Activated B cell treated with CpG ODN at 0.5 μM for 24 hours (primary cell): Measurements from ENCODE around the gene RCAN2. TPM values are rescaled to one million over a fixed set of nuclear protein-coding genes. Genes with fewer than 3 reads are reported as not detected.

Experiments
- ATAC-seq: fragments of 200-7000 bp; cut with Tn5 transposase; one replicate; pipeline ENCODE4 v1.10.0; 2021; ENCODE audit warnings: low read depth, mild to moderate bottlenecking, moderate library complexity
- CTCF ChIA-PET: fragments of 350-600 bp; sonication (Branson Sonifier 250); formaldehyde crosslinking; loops from one replicate; lab custom pipeline; 2021; ENCODE audit warnings: antibody characterized with exemption; lab: Charles Lee
- POLR2A ChIA-PET: fragments of 350-600 bp; sonication (Branson Sonifier 250); formaldehyde crosslinking; loops from one replicate; lab custom pipeline; 2021; ENCODE audit warnings: antibody characterized with exemption; lab: Charles Lee
- DNase-seq: peaks from one replicate; pipeline ENCODE4 v3.0.0; 2022
- H3K27ac Mint-ChIP-seq: one replicate; pipeline ENCODE4 v1.8.0; 2020; ENCODE audit warnings: mixed read lengths
- H3K27me3 Mint-ChIP-seq: one replicate; pipeline ENCODE4 v1.8.0; 2021; ENCODE audit warnings: mixed read lengths
- H3K36me3 Mint-ChIP-seq: one replicate; pipeline ENCODE4 v1.8.0; 2021; ENCODE audit warnings: low read depth, mixed read lengths
- H3K4me1 Mint-ChIP-seq: one replicate; pipeline ENCODE4 v1.8.0; 2021; ENCODE audit warnings: mixed read lengths
- H3K4me3 Mint-ChIP-seq: one replicate; pipeline ENCODE4 v1.8.0; 2020; ENCODE audit warnings: mild to moderate bottlenecking, mixed read lengths
- H3K9me3 Mint-ChIP-seq: one replicate; pipeline ENCODE4 v1.8.0; 2020; ENCODE audit warnings: mixed read lengths
- intact Hi-C: fragments of 100-400 bp; cut with micrococcal nuclease; formaldehyde crosslinking; loops from one replicate; pipeline ENCODE4 v1.15.1; 2024
- total RNA-seq: library from RNA; stranded (reverse); gene quantifications from 2 replicates; pipeline ENCODE4 v1.2.3, GENCODE V29; 2022
- TF ChIP-seq, protein P1 (sequence below): fragments of 200-600 bp; IDR thresholded peaks from one replicate; pipeline ENCODE4 v1.8.0; 2022; ENCODE audit warnings: antibody characterized with exemption, mild to moderate bottlenecking

Gene RCAN2
- total RNA-seq, 1 donor from 2014 or later: not detected

DNA sequence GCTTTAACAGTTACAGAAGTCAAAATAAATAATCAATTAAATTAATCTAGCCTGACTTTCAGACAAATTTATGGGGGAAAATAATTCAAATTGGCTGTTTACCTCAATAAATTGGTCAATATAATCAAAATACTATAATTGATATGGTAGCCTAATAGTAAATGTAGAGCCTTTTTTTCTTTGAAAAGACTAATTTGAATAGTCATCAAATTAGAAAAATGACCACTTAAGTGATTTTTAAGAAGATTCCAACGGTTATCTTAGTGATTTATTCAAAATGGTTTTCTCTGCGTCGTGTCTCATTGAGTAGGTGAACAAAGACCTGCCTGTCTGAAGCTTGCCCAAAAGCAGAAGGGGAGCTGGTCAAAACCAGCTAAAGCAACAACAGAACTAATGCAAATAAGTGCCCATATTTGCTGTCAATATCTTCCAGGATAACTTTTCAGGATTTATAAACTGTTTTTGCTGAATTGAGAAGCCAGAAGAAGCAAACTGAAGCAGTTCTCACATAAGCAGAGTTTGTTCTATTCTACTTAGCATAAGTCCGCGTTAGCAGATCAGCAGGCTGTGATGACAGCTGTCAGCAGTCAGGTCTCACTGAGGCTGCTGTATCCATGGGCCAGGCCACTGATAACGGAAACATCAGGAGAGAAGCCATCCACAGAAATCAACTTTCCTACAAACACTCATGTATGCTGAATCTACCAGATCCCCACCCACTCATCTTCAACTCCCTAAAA is 7.0 kb downstream of the RCAN2 start:
- POLR2A ChIA-PET: no interaction called here
- CTCF ChIA-PET: no interaction called here
- TF ChIP-seq, protein P1, sequence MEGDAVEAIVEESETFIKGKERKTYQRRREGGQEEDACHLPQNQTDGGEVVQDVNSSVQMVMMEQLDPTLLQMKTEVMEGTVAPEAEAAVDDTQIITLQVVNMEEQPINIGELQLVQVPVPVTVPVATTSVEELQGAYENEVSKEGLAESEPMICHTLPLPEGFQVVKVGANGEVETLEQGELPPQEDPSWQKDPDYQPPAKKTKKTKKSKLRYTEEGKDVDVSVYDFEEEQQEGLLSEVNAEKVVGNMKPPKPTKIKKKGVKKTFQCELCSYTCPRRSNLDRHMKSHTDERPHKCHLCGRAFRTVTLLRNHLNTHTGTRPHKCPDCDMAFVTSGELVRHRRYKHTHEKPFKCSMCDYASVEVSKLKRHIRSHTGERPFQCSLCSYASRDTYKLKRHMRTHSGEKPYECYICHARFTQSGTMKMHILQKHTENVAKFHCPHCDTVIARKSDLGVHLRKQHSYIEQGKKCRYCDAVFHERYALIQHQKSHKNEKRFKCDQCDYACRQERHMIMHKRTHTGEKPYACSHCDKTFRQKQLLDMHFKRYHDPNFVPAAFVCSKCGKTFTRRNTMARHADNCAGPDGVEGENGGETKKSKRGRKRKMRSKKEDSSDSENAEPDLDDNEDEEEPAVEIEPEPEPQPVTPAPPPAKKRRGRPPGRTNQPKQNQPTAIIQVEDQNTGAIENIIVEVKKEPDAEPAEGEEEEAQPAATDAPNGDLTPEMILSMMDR: no peak

DNA sequence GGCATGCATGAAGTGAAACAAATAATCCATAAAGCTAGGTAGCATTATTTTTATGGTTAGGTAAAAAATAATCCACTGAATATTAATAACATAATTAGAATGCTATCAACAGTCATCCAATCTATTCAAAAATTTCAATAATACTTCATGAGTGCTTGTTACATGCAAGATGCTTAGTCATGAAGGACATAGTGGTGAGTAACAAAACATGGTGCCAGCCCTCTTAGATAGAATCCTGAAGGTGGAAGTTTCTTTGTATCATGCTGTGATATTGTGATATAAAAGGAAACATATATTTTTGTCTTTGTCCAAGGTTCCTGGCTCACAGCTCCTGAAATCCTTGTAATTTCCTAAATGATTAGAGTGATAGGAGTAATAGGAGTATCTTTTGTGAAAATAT is 14.9 kb downstream of the RCAN2 start:
- DNase-seq: no peak
- Mint-ChIP-seq H3K4me3 (no peak overlapping the region), H3K4me1 (no peaks in the 10 kb centered on the region), H3K9me3 (no peaks in the 10 kb centered on the region), H3K27me3 (peaks cover 14% of the 10 kb centered on the region), H3K36me3 (no peaks in the 10 kb centered on the region), H3K27ac (no peak overlapping the region)
- intact Hi-C loops: no loop called here
- CTCF ChIA-PET: no interaction called here
- TF ChIP-seq, protein P1: no peak
- ATAC-seq: no peak
- POLR2A ChIA-PET: no interaction called here

More for the DNA sequence above, 7.0 kb downstream of the RCAN2 start:
- no peaks in the 10 kb centered on the region for H3K9me3 Mint-ChIP-seq
- peaks cover 41% of the 10 kb centered on the region for H3K27me3 Mint-ChIP-seq
- no peak overlapping the region for H3K27ac Mint-ChIP-seq
- H3K36me3 Mint-ChIP-seq: no peaks in the 10 kb centered on the region
- intact Hi-C loops: no loop called here
- DNase-seq (no peak), ATAC-seq (no peak)
- no peaks in the 10 kb centered on the region for H3K4me1 Mint-ChIP-seq
- no peak overlapping the region for H3K4me3 Mint-ChIP-seq

GRCh38 chr6:46473881-46474280 is 17.4 kb downstream of the RCAN2 start:
- DNase-seq: no peak
- no peaks in the 10 kb centered on the region for H3K9me3 Mint-ChIP-seq
- H3K27ac Mint-ChIP-seq: no peak overlapping the region
- H3K27me3 Mint-ChIP-seq: peaks cover 10% of the 10 kb centered on the region
- H3K4me3 Mint-ChIP-seq: no peak overlapping the region
- POLR2A ChIA-PET: no interaction called here
- intact Hi-C loops: no loop called here
- CTCF ChIA-PET: no interaction called here
- TF ChIP-seq, protein P1: no peak
- no peak for ATAC-seq
- no peaks in the 10 kb centered on the region for H3K36me3 Mint-ChIP-seq
- no peaks in the 10 kb centered on the region for H3K4me1 Mint-ChIP-seq

GRCh38 chr6:46472243-46472642 is 19.0 kb downstream of the RCAN2 start:
- ATAC-seq: no peak

DNA sequence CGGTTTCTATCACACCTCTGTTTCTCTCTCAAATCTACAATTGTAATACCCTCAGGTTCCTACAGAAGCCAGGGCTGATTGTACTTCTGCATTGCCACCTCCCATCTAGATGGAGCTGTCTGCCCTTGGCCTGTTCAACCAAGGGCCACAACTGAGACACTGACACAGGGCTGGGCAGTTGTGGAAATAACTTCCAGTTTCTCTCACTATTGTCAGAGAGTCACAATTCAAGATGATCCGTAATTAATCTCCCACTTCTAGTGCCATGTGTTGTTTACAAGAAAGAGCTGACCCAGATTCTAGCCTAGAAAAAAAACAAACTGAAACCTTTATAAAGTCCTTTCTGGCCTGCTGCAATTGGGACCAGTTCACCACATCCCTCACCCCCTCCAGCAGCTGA is 22.2 kb downstream of the RCAN2 start:
- no peak overlapping the region for H3K4me3 Mint-ChIP-seq
- no peak for ATAC-seq
- H3K4me1 Mint-ChIP-seq: no peaks in the 10 kb centered on the region
- no peak overlapping the region for H3K27ac Mint-ChIP-seq
- POLR2A ChIA-PET: no interaction called here
- peaks cover 4% of the 10 kb centered on the region for H3K27me3 Mint-ChIP-seq
- CTCF ChIA-PET: no interaction called here
- TF ChIP-seq, protein P1: no peak
- intact Hi-C loops: no loop called here
- DNase-seq: no peak
- no peaks in the 10 kb centered on the region for H3K36me3 Mint-ChIP-seq
- no peaks in the 10 kb centered on the region for H3K9me3 Mint-ChIP-seq

More at GRCh38 chr6:46472243-46472642, 19.0 kb downstream of the RCAN2 start:
- H3K27me3 Mint-ChIP-seq: peaks cover 7% of the 10 kb centered on the region
- no peak overlapping the region for H3K27ac Mint-ChIP-seq
- no peaks in the 10 kb centered on the region for H3K4me1 Mint-ChIP-seq
- ChIA-PET POLR2A (no interaction called here), CTCF (no interaction called here)
- H3K9me3 Mint-ChIP-seq: no peaks in the 10 kb centered on the region
- no peaks in the 10 kb centered on the region for H3K36me3 Mint-ChIP-seq
- TF ChIP-seq, protein P1: no peak
- no peak overlapping the region for H3K4me3 Mint-ChIP-seq
- intact Hi-C loops: no loop called here
- DNase-seq: no peak
